ENCODE data around the gene LMBR1L.

GRCh38 chr12:49088932-49089330, 21.7 kb downstream of the LMBR1L start:
- TF ChIP-seq EGR1 (IDR thresholded peaks at IDR 0.05): no peak
- TF ChIP-seq TAF1 (IDR thresholded peaks at IDR 0.05; ENCODE audit: low read depth): no peak
- no peak for TF ChIP-seq FOXM1 (IDR thresholded peaks at IDR 0.05; ENCODE audit: borderline replicate concordance, low read depth)
- no peak for TF ChIP-seq CREB1 (IDR thresholded peaks at IDR 0.05; ENCODE audit: low read depth)
- TF ChIP-seq REST (IDR thresholded peaks at IDR 0.05; ENCODE audit: low read depth): no peak
- no peak for TF ChIP-seq CEBPB (IDR thresholded peaks at IDR 0.05)
- no peak for TF ChIP-seq MAX (IDR thresholded peaks at IDR 0.05)
- no peak for TF ChIP-seq TCF12 (IDR thresholded peaks at IDR 0.05; ENCODE audit: low read depth)

Data from Ishikawa (cell line).